Measurements from ENCODE around the gene B9D1. TPM values are rescaled to one million over a fixed set of nuclear protein-coding genes. Genes with fewer than 3 reads are reported as not detected.

The B9D1 gene
- total and polyA plus RNA-seq, 2 of the 13 experiments (the other 11 are each of a cell fraction or from before 2014, with no cell fraction given), result 27.7 to 31.1 TPM

DNA sequence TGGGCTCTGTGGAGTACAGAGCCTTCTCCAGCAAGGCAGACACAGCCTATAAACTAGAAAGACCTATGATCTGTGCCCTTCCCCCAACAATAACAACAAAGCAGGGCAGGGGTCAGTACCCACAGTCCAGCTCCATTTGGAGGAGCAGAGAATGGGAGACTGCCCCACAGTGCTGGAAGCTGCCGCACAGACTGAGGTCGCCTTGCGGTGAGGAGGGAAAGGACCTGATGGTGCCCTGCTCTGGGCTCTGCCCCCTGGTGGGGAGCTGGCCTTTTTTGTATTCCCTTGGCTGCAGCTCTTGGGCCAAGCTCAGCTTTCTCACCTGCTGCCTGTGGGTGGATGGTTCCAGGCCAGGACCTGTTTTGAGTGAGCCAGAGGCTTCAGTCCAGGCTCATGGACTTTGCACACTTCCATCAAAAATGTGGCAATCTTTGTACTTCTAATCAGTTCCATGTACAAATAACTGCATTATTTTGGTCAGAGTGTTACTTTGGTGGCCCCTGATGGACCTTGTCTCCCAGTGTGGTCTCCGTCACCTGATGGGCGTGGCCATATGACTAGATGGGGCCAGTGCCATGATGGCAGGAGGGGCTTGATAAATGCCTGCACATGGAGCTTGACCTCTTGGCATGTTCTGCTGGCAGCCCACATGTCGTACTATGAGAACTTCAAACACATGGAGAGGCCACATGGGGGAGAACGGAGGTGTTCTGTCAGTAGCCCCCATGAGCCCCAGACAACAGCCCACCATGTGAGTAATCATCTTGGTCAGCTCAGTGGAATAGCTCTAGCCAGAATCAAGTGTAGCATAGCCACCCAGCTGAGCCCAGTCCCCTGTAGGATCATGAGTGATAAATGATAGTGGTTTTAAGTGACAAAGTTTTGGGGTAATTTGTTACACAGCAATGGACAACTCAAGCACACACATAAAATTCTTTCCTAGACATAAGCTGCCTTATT, 24.2 kb downstream of the B9D1 start (continued):
- TF ChIP-seq ZHX2 (IDR thresholded peaks at IDR 0.05; ENCODE audit: low read depth) (no peak), ZHX2 (CRISPR knock-in tag; IDR thresholded peaks at IDR 0.05; ENCODE audit: borderline replicate concordance) (no peak), ZNF562 (CRISPR knock-in tag; IDR thresholded peaks at IDR 0.05; ENCODE audit: borderline replicate concordance) (no peak), RARA (CRISPR knock-in tag; IDR thresholded peaks at IDR 0.05) (peak; percentile 27), KLF9 (CRISPR knock-in tag; IDR thresholded peaks at IDR 0.05; ENCODE audit: low read depth) (peak; percentile 61; the same call in 1 of the 2 replicates), ZNF550 (CRISPR knock-in tag; IDR thresholded peaks at IDR 0.05; ENCODE audit: borderline replicate concordance) (no peak; the same call in 1 of the 2 replicates), ZFP82 (CRISPR knock-in tag; IDR thresholded peaks at IDR 0.05; ENCODE audit: borderline replicate concordance) (no peak), ZNF468 (CRISPR knock-in tag; IDR thresholded peaks at IDR 0.05) (no peak), ZNF232 (CRISPR knock-in tag; IDR thresholded peaks at IDR 0.05; ENCODE audit: borderline replicate concordance) (peak; percentile 84; the same call in 1 of the 2 replicates), NFIB (CRISPR knock-in tag; IDR thresholded peaks at IDR 0.05; ENCODE audit: borderline replicate concordance) (no peak), MBNL3 (CRISPR knock-in tag; conservative IDR thresholded peaks at IDR 0.05) (no peak), CEBPB (IDR thresholded peaks at IDR 0.05; ENCODE audit: borderline replicate concordance, low read depth, low read length) (peak; percentile 96), BHLHE40 (IDR thresholded peaks at IDR 0.05; ENCODE audit: low read length) (peak; percentile 63; the same call in 1 of the 2 replicates), TBL1XR1 (IDR thresholded peaks at IDR 0.05; ENCODE audit: borderline replicate concordance, low read length, partially characterized antibody) (no peak), ZNF564 (CRISPR knock-in tag; IDR thresholded peaks at IDR 0.05) (no peak), ZNF101 (CRISPR knock-in tag; IDR thresholded peaks at IDR 0.05; ENCODE audit: borderline replicate concordance, low read depth) (no peak), SP140L (CRISPR knock-in tag; IDR thresholded peaks at IDR 0.05; ENCODE audit: borderline replicate concordance) (peak; percentile 60), IRX3 (CRISPR knock-in tag; IDR thresholded peaks at IDR 0.05; ENCODE audit: borderline replicate concordance, low read depth) (no peak), HIVEP1 (CRISPR knock-in tag; IDR thresholded peaks at IDR 0.05) (0 out of 2 replicates have a peak, but pooled peaks have one; percentile 28)
- TF ChIP-seq, protein P1, sequence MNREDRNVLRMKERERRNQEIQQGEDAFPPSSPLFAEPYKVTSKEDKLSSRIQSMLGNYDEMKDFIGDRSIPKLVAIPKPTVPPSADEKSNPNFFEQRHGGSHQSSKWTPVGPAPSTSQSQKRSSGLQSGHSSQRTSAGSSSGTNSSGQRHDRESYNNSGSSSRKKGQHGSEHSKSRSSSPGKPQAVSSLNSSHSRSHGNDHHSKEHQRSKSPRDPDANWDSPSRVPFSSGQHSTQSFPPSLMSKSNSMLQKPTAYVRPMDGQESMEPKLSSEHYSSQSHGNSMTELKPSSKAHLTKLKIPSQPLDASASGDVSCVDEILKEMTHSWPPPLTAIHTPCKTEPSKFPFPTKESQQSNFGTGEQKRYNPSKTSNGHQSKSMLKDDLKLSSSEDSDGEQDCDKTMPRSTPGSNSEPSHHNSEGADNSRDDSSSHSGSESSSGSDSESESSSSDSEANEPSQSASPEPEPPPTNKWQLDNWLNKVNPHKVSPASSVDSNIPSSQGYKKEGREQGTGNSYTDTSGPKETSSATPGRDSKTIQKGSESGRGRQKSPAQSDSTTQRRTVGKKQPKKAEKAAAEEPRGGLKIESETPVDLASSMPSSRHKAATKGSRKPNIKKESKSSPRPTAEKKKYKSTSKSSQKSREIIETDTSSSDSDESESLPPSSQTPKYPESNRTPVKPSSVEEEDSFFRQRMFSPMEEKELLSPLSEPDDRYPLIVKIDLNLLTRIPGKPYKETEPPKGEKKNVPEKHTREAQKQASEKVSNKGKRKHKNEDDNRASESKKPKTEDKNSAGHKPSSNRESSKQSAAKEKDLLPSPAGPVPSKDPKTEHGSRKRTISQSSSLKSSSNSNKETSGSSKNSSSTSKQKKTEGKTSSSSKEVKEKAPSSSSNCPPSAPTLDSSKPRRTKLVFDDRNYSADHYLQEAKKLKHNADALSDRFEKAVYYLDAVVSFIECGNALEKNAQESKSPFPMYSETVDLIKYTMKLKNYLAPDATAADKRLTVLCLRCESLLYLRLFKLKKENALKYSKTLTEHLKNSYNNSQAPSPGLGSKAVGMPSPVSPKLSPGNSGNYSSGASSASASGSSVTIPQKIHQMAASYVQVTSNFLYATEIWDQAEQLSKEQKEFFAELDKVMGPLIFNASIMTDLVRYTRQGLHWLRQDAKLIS (CRISPR knock-in tag; IDR thresholded peaks at IDR 0.05), result no peak
